ENCODE data around the gene SLC2A5. TPM values are rescaled to one million over a fixed set of nuclear protein-coding genes. Genes with fewer than 3 reads are reported as not detected.
A peak's percentile ranks its signal among the peaks of the same experiment; 100 is the strongest.
"Not testable (repeated sequence)": the region's sequence is repeated elsewhere in the genome, so short reads cannot be mapped to it uniquely, and the experiment has no call there.

Gene SLC2A5
- total RNA-seq, 1 experiment from 2014 or later = not detected

GRCh38 chr1:9010781-9011323, 58.6 kb downstream of the SLC2A5 start:
- H3K27me3 ChIP-seq (replicated peaks) = no peaks in the 10 kb centered on the region
- no peak overlapping the region for H3K27ac ChIP-seq
- no peaks in the 10 kb centered on the region for H3K4me1 ChIP-seq (replicated peaks)
- no peak overlapping the region for H3K4me3 ChIP-seq
- no peaks in the 10 kb centered on the region for H3K36me3 ChIP-seq
- no peak for DNase-seq (ENCODE audit: low read depth in 1 of 2, low spot score in 2 of 2)
- no peaks in the 10 kb centered on the region for H3K9me3 ChIP-seq (replicated peaks)

- no peak for DNase-seq (ENCODE audit: low read depth in 1 of 2, low spot score in 2 of 2)
- H3K4me3 ChIP-seq = no peak overlapping the region
- H3K9me3 ChIP-seq (replicated peaks) = no peaks in the 10 kb centered on the region
- H3K27ac ChIP-seq = no peak overlapping the region
- H3K36me3 ChIP-seq = no peaks in the 10 kb centered on the region
- H3K27me3 ChIP-seq (replicated peaks) = no peaks in the 10 kb centered on the region
- peaks cover 4% of the 10 kb centered on the region for H3K4me1 ChIP-seq (replicated peaks)
Observed at GRCh38 chr1:9009438-9010370, 59.7 kb downstream of the SLC2A5 start.

GRCh38 chr1:9008236-9008635, 61.2 kb downstream of the SLC2A5 start:
- Histone ChIP-seq H3K36me3 (no peaks in the 10 kb centered on the region), H3K27ac (no peak overlapping the region), H3K9me3 (replicated peaks) (no peaks in the 10 kb centered on the region), H3K27me3 (replicated peaks) (no peaks in the 10 kb centered on the region), H3K4me3 (no peak overlapping the region), H3K4me1 (replicated peaks) (peaks cover 9% of the 10 kb centered on the region)
- no peak for DNase-seq (ENCODE audit: low read depth in 1 of 2, low spot score in 2 of 2)

DNA sequence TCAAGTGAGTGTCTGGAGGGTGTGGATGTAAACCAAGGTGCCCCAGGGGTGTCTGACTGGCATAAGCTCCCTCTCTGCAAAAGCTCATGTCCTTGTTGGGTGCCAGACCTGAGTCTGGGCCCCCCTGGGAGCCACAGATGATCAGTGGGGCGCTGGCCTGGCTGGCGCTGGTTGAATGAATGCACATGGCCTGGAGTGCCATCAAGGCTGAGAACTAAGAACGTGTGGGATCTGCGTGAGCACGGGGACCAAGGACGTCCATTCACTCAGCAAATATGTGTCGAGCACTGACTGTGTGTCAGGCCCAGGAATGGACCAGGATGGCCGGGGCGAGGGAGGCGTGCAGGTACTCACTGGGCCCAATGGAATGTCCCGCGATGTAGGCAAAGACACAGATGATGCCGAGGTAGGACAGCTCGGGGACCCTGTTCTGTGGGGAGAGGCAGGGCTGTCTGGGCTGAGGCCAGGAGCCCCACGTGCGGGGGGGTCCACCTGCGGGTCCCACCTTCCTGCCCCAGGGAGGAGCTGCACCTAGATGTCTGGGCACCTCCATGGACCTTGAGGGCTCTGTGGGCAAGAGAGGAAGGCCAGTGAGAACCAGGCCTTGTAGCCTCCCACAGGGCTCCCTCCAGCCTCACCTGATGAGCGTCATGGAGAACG, 62.3 kb downstream of the SLC2A5 start:
- Histone ChIP-seq H3K4me3 (no peak overlapping the region), H3K4me1 (replicated peaks) (peaks cover 9% of the 10 kb centered on the region), H3K36me3 (no peaks in the 10 kb centered on the region), H3K27me3 (replicated peaks) (no peaks in the 10 kb centered on the region), H3K9me3 (replicated peaks) (no peaks in the 10 kb centered on the region), H3K27ac (no peak overlapping the region)
- no peak for DNase-seq (ENCODE audit: low read depth in 1 of 2, low spot score in 2 of 2)

DNA sequence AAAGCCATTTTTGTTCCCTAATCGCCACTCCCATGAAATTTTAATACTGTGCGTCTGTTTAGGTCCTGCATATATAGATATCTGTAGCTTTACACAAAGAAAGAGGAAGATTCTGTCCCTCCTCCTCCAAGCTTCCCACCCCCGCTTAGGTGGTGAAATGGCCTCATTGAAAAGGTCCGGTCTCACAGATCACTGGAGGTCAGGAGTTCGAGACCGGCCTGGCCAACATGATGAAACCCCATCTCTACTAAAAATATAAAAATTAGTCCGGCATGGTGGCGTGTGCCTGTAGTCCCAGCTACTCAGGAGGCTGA, 64.1 kb downstream of the SLC2A5 start:
- no peak overlapping the region for H3K4me3 ChIP-seq
- H3K27me3 ChIP-seq (replicated peaks) = no peaks in the 10 kb centered on the region
- H3K36me3 ChIP-seq = no peaks in the 10 kb centered on the region
- no peak overlapping the region for H3K27ac ChIP-seq
- H3K9me3 ChIP-seq (replicated peaks) = no peaks in the 10 kb centered on the region
- DNase-seq (ENCODE audit: low read depth in 1 of 2, low spot score in 2 of 2) = no peak
- H3K4me1 ChIP-seq (replicated peaks) = peaks cover 9% of the 10 kb centered on the region

GRCh38 chr1:9004700-9005394, 64.6 kb downstream of the SLC2A5 start:
- Histone ChIP-seq H3K4me3 (no peak overlapping the region), H3K4me1 (replicated peaks) (peaks cover 9% of the 10 kb centered on the region), H3K36me3 (no peaks in the 10 kb centered on the region), H3K27me3 (replicated peaks) (no peaks in the 10 kb centered on the region), H3K27ac (no peak overlapping the region), H3K9me3 (replicated peaks) (no peaks in the 10 kb centered on the region)
- peak; percentile 69 to 83 for DNase-seq (ENCODE audit: low read depth in 1 of 2, low spot score in 2 of 2)

DNA sequence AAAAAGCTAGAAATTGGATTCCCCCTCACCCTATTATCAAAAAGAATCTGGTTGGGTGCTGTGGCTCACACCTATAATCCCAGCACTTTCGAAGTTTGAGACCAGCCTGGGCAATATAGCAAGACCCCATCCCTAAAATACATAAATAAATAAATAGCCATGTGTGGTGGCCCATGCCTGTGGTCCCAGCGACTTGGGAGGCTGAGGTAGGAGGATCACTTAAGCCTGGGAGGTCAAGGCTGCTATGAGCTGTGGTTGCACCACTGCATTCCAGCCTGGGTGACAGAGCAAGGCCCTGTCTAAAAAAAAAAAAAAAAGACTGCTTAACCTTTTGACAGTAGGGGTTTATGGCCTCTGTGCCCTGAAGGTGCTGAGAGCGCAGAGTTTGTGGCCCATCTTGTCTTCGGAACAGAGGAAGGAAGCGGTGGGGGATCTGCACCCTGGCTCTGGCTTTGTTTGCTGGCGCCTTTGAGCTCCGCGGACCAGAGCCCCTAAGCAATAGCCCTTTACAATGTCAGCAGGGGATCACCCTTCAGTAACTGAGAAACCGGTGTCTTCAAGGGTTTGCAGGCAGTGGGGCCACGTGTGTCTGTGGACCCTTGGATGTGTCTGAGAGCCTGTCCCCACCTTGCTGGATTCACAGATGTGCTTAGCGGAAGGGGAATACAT, 65.3 kb downstream of the SLC2A5 start:
- DNase-seq (ENCODE audit: low read depth in 1 of 2, low spot score in 2 of 2) = peak in 1 of 2 experiments; percentile 36
- H3K36me3 ChIP-seq = no peaks in the 10 kb centered on the region
- H3K4me1 ChIP-seq (replicated peaks) = peaks cover 9% of the 10 kb centered on the region
- no peak overlapping the region for H3K27ac ChIP-seq
- no peaks in the 10 kb centered on the region for H3K9me3 ChIP-seq (replicated peaks)
- H3K27me3 ChIP-seq (replicated peaks) = no peaks in the 10 kb centered on the region
- H3K4me3 ChIP-seq = no peak overlapping the region

- not testable (repeated sequence) for H3K27ac ChIP-seq; H3K9me3 ChIP-seq (replicated peaks); H3K4me3 ChIP-seq; H3K36me3 ChIP-seq; DNase-seq (ENCODE audit: low read depth in 1 of 2, low spot score in 2 of 2); H3K27me3 ChIP-seq (replicated peaks); H3K4me1 ChIP-seq (replicated peaks)
Observed at GRCh38 chr1:9002215-9002560, 67.2 kb downstream of the SLC2A5 start.

GRCh38 chr1:9001534-9002214, 67.8 kb downstream of the SLC2A5 start:
- H3K27me3 ChIP-seq (replicated peaks); H3K27ac ChIP-seq; H3K4me1 ChIP-seq (replicated peaks); H3K36me3 ChIP-seq; DNase-seq (ENCODE audit: low read depth in 1 of 2, low spot score in 2 of 2); H3K9me3 ChIP-seq (replicated peaks); H3K4me3 ChIP-seq: not testable (repeated sequence)

DNA sequence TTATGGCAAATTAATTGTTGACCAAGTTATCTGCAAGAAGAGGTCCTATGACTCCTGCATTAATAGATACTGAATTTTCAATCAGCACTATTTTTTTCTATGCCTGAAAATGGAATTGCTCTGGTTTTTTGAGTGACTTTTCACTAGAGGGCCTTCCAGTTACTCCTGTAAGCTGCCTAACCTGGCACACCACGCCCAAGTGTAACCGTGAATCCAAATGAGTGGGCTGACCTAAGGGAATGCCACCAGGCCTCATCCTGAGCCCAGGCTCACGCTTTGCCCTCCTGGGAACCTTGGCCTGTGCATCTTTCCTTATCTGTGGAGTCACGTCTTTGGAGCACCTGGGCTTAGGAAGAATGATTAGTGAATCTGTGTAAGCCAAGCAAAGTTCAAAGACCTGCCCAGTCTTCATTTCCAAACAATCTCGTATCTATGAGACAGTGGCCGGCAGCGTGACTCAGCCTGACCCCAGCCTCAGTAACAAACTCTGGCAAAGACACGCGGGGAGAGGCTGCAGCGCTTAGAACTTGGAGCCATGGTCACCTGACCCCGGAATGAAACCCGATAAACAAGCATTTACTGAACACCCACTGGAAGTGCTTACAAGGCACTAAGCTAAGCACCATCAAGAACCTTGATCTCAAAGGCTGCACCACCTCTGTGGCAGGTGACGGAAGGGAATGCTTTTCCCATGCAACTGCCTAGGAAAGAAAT, 75.3 kb downstream of the SLC2A5 start:
- not testable (repeated sequence) for H3K27me3 ChIP-seq (replicated peaks); H3K36me3 ChIP-seq; H3K4me1 ChIP-seq (replicated peaks); DNase-seq (ENCODE audit: low read depth in 1 of 2, low spot score in 2 of 2); H3K27ac ChIP-seq; H3K9me3 ChIP-seq (replicated peaks); H3K4me3 ChIP-seq

DNA sequence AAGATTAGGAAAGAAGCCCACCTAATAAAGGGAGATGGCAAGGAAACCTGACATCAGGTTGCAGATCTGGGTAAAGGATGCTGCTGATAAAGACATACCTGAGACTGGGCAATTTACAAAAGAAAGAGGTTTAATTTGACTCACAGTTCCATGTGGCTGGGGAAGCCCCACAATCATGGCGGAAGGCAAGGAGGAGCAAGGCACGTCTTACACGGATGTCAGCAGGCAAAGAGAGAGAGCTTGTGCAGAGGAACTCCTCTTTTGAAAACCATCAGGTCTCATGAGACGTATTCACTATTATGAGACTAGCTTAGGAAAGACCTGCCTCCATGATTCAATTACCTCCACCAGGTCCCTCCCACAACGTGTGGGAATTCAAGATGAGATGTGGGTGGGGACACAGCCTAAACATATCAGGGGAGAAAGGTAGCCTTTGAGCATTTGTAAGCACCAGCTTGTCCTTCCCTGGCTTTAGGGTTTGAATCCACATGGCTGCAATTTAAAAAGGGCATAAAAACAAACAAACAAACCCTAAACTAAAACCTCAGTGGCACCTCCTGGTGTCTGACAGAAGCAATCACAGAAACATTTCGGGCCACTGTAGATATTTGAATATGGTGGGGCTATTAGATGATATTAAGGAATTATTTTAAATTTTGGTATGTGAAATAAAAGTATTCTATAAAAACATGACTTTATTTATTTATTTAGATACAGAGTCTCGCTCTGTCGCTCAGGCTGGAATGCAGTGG, 76.3 kb downstream of the SLC2A5 start:
- Histone ChIP-seq H3K4me3 (no peak overlapping the region), H3K27ac (no peak overlapping the region)

DNA sequence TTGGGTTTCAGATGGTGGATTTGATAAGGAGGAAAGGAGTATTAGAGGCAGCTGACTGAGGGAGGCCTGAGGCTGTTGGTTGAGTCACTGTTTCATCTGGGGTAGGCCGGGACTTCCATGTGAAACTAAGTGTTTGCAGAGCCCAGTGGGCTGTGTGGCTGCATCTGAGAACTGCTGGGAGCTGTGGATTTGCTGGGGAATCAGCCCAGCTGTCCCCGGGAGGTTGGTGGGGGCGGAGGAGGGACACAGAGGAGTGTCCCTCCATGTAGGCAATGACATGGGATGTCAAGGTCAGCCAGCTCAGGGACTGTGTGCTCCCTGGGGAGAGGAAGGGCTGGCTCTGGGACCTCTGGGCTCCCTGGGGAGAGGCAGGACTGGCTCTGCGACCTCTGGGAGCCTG, 79.6 kb downstream of the SLC2A5 start:
- Histone ChIP-seq H3K9me3 (replicated peaks) (no peaks in the 10 kb centered on the region), H3K27ac (no peak overlapping the region), H3K36me3 (no peaks in the 10 kb centered on the region), H3K4me1 (replicated peaks) (peaks cover 27% of the 10 kb centered on the region), H3K27me3 (replicated peaks) (no peaks in the 10 kb centered on the region), H3K4me3 (no peak overlapping the region)
- no peak for DNase-seq (ENCODE audit: low read depth in 1 of 2, low spot score in 2 of 2)

More for the DNA sequence above, 76.3 kb downstream of the SLC2A5 start:
- Histone ChIP-seq H3K27me3 (replicated peaks) (no peaks in the 10 kb centered on the region), H3K9me3 (replicated peaks) (no peaks in the 10 kb centered on the region), H3K36me3 (no peaks in the 10 kb centered on the region), H3K4me1 (replicated peaks) (no peaks in the 10 kb centered on the region; the same call in 1 of the 2 replicates)
- DNase-seq (ENCODE audit: low read depth in 1 of 2, low spot score in 2 of 2) = no peak

Data from SJSA1 (cell line).